GM06990 (cell line): ENCODE measurements around the gene DLG4.
"Not testable (repeated sequence)": the region's sequence is repeated elsewhere in the genome, so short reads cannot be mapped to it uniquely, and the experiment has no call there.

Experiments used
- DNase-seq: peaks from one replicate; pipeline ENCODE4 v3.0.0-alpha.2; 2011; ENCODE audit not compliant: insufficient read length; ENCODE audit errors: extremely low read depth
- H3K27me3 ChIP-seq: replicated peaks from 2 replicates; pipeline ENCODE4 v1.6.0; 2011; ENCODE audit warnings: low read length; ENCODE audit not compliant: control insufficient read depth, insufficient read depth
- H3K36me3 ChIP-seq: 2 replicates; pipeline ENCODE4 v1.5.1; 2011; ENCODE audit warnings: low read length; ENCODE audit not compliant: control insufficient read depth, insufficient read depth
- H3K4me3 ChIP-seq: replicated peaks from 2 replicates; pipeline ENCODE4 v1.5.1; 2011; ENCODE audit warnings: low read depth, mild to moderate bottlenecking, control low read depth, low read length
- TF ChIP-seq, protein P1 (sequence below): IDR thresholded peaks from 2 replicates; pipeline ENCODE4 v1.5.1; 2011; ENCODE audit warnings: low read length, control low read depth, mild to moderate bottlenecking, inconsistent platforms; ENCODE audit not compliant: insufficient read depth, poor library complexity, severe bottlenecking

The DLG4 gene

DNA sequence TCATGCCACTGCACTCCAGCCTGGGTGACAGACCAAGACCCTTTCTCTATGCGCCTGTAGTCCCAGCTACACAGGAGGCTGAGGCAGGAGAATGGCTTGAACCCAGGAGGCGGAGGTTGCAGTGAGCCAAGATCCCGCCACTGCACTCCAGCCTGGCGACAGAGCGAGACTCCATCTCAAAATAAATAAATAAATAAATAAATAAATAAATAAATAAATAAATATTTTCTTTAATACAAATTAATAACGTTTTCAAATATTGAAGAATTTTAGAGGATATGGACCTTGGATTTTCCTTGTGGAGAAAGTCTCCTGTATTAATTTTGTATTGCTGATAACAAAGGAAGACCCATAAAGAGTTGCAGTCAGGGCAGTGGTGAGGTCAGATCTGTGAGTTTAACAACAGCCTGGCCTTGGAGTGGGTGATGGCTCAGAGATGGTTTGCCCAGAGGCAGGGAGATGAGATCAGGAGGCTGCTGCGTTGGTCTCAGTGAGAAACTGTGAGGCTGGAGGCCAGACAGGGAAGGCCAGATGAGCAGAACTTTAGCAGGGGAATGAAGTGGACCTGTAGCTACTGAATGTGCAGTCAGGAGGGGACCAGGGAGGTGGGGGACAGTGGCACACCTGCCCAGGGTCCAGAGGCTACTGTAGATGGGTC, 36.1 kb downstream of the DLG4 start:
- DNase-seq = no peak
- Histone ChIP-seq H3K4me3 (no peak overlapping the region), H3K27me3 (no peaks in the 10 kb centered on the region), H3K36me3 (no peaks in the 10 kb centered on the region)
- TF ChIP-seq, protein P1, sequence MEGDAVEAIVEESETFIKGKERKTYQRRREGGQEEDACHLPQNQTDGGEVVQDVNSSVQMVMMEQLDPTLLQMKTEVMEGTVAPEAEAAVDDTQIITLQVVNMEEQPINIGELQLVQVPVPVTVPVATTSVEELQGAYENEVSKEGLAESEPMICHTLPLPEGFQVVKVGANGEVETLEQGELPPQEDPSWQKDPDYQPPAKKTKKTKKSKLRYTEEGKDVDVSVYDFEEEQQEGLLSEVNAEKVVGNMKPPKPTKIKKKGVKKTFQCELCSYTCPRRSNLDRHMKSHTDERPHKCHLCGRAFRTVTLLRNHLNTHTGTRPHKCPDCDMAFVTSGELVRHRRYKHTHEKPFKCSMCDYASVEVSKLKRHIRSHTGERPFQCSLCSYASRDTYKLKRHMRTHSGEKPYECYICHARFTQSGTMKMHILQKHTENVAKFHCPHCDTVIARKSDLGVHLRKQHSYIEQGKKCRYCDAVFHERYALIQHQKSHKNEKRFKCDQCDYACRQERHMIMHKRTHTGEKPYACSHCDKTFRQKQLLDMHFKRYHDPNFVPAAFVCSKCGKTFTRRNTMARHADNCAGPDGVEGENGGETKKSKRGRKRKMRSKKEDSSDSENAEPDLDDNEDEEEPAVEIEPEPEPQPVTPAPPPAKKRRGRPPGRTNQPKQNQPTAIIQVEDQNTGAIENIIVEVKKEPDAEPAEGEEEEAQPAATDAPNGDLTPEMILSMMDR = no peak

GRCh38 chr17:7182101-7182500, 37.5 kb downstream of the DLG4 start:
- DNase-seq, H3K4me3 ChIP-seq, H3K36me3 ChIP-seq, H3K27me3 ChIP-seq: not testable (repeated sequence)

- Histone ChIP-seq H3K4me3 (no peak within 1 kb of the TSS), H3K36me3 (no peaks in the 10 kb centered on the region), H3K27me3 (0 out of 2 replicates have a peak, but pooled peaks cover 1% of the 10 kb centered on the region)
- no peak for DNase-seq
- TF ChIP-seq, protein P1 = no peak
Measured at GRCh38 chr17:7179317-7180254, 40.0 kb downstream of the DLG4 start, which contains the start of gene ASGR1. Gene ASGR1 (minus strand): TSS chr17:7179370. CDS start chr17:7178563, 807 bp downstream.

DNA sequence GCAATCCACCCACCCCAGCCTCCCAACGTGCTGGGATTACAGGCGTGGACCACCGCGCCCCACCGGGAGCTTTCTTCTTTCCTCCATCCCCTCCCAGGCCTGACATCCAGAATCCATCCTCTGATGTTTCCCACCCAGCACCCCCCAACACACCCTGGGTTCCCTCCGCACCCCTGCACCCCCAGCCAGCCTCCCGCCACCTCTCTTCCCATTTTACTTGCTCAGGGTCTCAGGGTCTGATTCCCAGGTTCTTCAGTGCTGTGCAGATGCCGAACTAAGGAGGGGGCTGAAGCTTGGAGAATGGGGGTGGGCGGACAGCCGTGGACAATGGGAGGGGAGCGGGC, 40.7 kb downstream of the DLG4 start:
- H3K27me3 ChIP-seq = 0 out of 2 replicates have a peak, but pooled peaks cover 1% of the 10 kb centered on the region
- H3K4me3 ChIP-seq = no peak overlapping the region
- no peak for DNase-seq
- H3K36me3 ChIP-seq = no peaks in the 10 kb centered on the region
- TF ChIP-seq, protein P1 = no peak

- no peak for DNase-seq
- H3K4me3 ChIP-seq = no peak overlapping the region
- H3K36me3 ChIP-seq = no peaks in the 10 kb centered on the region
- TF ChIP-seq, protein P1 = no peak
- H3K27me3 ChIP-seq = 0 out of 2 replicates have a peak, but pooled peaks cover 1% of the 10 kb centered on the region
Measured at GRCh38 chr17:7177954-7178477, 41.6 kb downstream of the DLG4 start.
